ENCODE measurements around the gene TMEM125. TPM values are rescaled to one million over a fixed set of nuclear protein-coding genes. Genes with fewer than 3 reads are reported as not detected.

TMEM125 gene
- polyA plus RNA-seq, 3 donors: not detected

DNA sequence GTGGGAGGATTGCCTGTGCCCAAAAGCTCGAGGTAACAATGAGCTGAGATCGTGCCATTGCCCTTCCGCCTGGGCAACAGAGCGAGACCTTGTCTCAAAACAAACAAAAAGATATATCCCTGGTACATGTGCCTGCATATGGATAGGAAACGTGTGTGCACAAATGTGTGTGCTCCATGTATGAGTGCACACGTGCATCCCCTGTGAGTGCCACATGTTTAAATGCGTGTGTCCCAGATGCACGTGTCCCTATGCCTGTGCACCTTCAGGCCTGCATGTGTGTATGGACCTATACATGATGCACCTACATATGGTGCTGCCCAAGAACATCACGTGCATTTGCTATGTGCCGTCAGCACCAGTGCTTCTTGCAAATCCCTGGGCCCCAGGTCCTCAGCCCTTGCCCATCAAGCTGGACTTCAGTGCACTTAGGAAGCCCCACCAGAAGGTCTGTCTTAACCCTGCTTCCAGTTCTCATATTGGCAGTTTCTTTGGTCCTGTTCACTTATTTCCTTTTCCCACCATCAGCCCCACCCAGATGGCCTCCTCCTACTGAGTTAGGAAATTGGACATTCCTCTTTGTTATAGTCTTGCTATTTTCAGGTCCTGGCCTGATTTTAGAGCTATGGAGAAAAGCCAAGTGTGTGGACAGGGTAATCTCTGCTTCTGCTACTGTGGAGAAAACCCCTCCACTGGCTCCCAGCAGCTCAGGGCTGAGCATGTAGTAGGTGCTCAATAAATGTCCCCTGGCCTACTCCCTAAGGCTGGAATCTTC is 46.4 kb downstream of the TMEM125 start:
- no peaks in the 10 kb centered on the region for H3K36me3 Mint-ChIP-seq
- Histone ChIP-seq H3K4me3 (replicated peaks in 1 of 3; ENCODE audit: low read depth in 2 of 3, low read length in 3 of 3) (no peak overlapping the region), H3K36me3 (replicated peaks in 1 of 2; ENCODE audit: control insufficient read depth in 1 of 2, insufficient read depth in 2 of 2, low read length in 2 of 2) (no peaks in the 10 kb centered on the region), H3K4me1 (ENCODE audit: control insufficient read depth in 1 of 2, insufficient read depth in 2 of 2, low read length in 2 of 2) (peaks cover 0 to 2% of the 10 kb centered on the region in 2 donors), H3K27me3 (ENCODE audit: control insufficient read depth in 2 of 2, insufficient read depth in 2 of 2, low read length in 2 of 2) (no peaks in the 10 kb centered on the region), H2AFZ (ENCODE audit: insufficient read depth, low read depth, low read length, poor library complexity, severe bottlenecking) (no peak overlapping the region), H3K9me3 (replicated peaks in 1 of 2; ENCODE audit: control insufficient read depth in 1 of 2, insufficient read depth in 1 of 2, low read length in 2 of 2) (no peaks in the 10 kb centered on the region), H4K20me1 (ENCODE audit: insufficient read depth, low read length) (no peaks in the 10 kb centered on the region), H3K79me2 (ENCODE audit: insufficient read depth, low read length) (no peaks in the 10 kb centered on the region), H3K27ac (ENCODE audit: low read depth in 1 of 2, low read length in 2 of 2) (no peak overlapping the region), H3K4me2 (replicated peaks; ENCODE audit: extremely low read depth, low read length, poor library complexity, severe bottlenecking) (no peak overlapping the region), H3K9ac (ENCODE audit: insufficient read depth, low read length, poor library complexity, severe bottlenecking) (no peak overlapping the region)
- WGBS (ENCODE audit: insufficient coverage): 95% methylated on average over 6 of the region's 10 CpGs
- H3K4me1 Mint-ChIP-seq: peaks cover 7% of the 10 kb centered on the region
- intact Hi-C loops (cut with micrococcal nuclease): no loop called here
- TF ChIP-seq, protein P1, sequence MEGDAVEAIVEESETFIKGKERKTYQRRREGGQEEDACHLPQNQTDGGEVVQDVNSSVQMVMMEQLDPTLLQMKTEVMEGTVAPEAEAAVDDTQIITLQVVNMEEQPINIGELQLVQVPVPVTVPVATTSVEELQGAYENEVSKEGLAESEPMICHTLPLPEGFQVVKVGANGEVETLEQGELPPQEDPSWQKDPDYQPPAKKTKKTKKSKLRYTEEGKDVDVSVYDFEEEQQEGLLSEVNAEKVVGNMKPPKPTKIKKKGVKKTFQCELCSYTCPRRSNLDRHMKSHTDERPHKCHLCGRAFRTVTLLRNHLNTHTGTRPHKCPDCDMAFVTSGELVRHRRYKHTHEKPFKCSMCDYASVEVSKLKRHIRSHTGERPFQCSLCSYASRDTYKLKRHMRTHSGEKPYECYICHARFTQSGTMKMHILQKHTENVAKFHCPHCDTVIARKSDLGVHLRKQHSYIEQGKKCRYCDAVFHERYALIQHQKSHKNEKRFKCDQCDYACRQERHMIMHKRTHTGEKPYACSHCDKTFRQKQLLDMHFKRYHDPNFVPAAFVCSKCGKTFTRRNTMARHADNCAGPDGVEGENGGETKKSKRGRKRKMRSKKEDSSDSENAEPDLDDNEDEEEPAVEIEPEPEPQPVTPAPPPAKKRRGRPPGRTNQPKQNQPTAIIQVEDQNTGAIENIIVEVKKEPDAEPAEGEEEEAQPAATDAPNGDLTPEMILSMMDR (IDR thresholded peaks at IDR 0.05): no peak
- H3K9me3 Mint-ChIP-seq: no peaks in the 10 kb centered on the region
- DNase-seq: no peak
- no peak overlapping the region for H3K4me3 Mint-ChIP-seq
- peaks cover 2 to 4% (median 2%) of the 10 kb centered on the region in 3 donors for H3K27me3 Mint-ChIP-seq (ENCODE audit: low read depth in 3 of 3)
- H3K27ac Mint-ChIP-seq: peak overlapping the region in 1 of 7 donors; percentile 14

GRCh38 chr1:43316738-43317520 is 47.1 kb downstream of the TMEM125 start:
- H3K79me2 ChIP-seq (ENCODE audit: insufficient read depth, low read length): no peaks in the 10 kb centered on the region
- TF ChIP-seq, protein P1 (IDR thresholded peaks at IDR 0.05): no peak
- H2AFZ ChIP-seq (ENCODE audit: insufficient read depth, low read depth, low read length, poor library complexity, severe bottlenecking): no peak overlapping the region
- no peak overlapping the region for H3K4me2 ChIP-seq (replicated peaks; ENCODE audit: extremely low read depth, low read length, poor library complexity, severe bottlenecking)
- H3K27ac ChIP-seq (ENCODE audit: low read depth in 1 of 2, low read length in 2 of 2): no peak overlapping the region
- H3K27me3 ChIP-seq (ENCODE audit: control insufficient read depth in 2 of 2, insufficient read depth in 2 of 2, low read length in 2 of 2): no peaks in the 10 kb centered on the region
- H3K9me3 ChIP-seq (replicated peaks in 1 of 2; ENCODE audit: control insufficient read depth in 1 of 2, insufficient read depth in 1 of 2, low read length in 2 of 2): no peaks in the 10 kb centered on the region
- no peak overlapping the region for H3K9ac ChIP-seq (ENCODE audit: insufficient read depth, low read length, poor library complexity, severe bottlenecking)
- H3K4me1 ChIP-seq (ENCODE audit: control insufficient read depth in 1 of 2, insufficient read depth in 2 of 2, low read length in 2 of 2): peaks cover 0 to 2% of the 10 kb centered on the region in 2 donors
- H3K4me3 ChIP-seq (replicated peaks in 1 of 3; ENCODE audit: low read depth in 2 of 3, low read length in 3 of 3): no peak overlapping the region
- H3K36me3 ChIP-seq (replicated peaks in 1 of 2; ENCODE audit: control insufficient read depth in 1 of 2, insufficient read depth in 2 of 2, low read length in 2 of 2): no peaks in the 10 kb centered on the region
- no peak overlapping the region for H3K27ac Mint-ChIP-seq
- 98% methylated on average over 14 of the region's 16 CpGs for WGBS (ENCODE audit: insufficient coverage)
- no peak overlapping the region for H3K4me3 Mint-ChIP-seq
- H3K9me3 Mint-ChIP-seq: no peaks in the 10 kb centered on the region
- no peaks in the 10 kb centered on the region for H3K36me3 Mint-ChIP-seq
- peaks cover 7% of the 10 kb centered on the region for H3K4me1 Mint-ChIP-seq
- H4K20me1 ChIP-seq (ENCODE audit: insufficient read depth, low read length): no peaks in the 10 kb centered on the region
- intact Hi-C loops (cut with micrococcal nuclease): no loop called here
- peaks cover 2 to 4% (median 2%) of the 10 kb centered on the region in 3 donors for H3K27me3 Mint-ChIP-seq (ENCODE audit: low read depth in 3 of 3)
- no peak for DNase-seq

Measured in CD14-positive monocyte (primary cell).